Activated CD4-positive, alpha-beta T cell treated with anti-CD3 and anti-CD28 coated beads, Interleukin-2, amount 50 U/mL, for 48 hours (primary cell): ENCODE results near the gene LMTK3.
"Not testable (repeated sequence)": the region's sequence is repeated elsewhere in the genome, so short reads cannot be mapped to it uniquely, and the experiment has no call there.

Experiments used
- DNase-seq, 2 experiments: peaks; one replicate each; pipeline ENCODE4 v3.0.0-alpha.2; 2020

LMTK3 gene

DNA sequence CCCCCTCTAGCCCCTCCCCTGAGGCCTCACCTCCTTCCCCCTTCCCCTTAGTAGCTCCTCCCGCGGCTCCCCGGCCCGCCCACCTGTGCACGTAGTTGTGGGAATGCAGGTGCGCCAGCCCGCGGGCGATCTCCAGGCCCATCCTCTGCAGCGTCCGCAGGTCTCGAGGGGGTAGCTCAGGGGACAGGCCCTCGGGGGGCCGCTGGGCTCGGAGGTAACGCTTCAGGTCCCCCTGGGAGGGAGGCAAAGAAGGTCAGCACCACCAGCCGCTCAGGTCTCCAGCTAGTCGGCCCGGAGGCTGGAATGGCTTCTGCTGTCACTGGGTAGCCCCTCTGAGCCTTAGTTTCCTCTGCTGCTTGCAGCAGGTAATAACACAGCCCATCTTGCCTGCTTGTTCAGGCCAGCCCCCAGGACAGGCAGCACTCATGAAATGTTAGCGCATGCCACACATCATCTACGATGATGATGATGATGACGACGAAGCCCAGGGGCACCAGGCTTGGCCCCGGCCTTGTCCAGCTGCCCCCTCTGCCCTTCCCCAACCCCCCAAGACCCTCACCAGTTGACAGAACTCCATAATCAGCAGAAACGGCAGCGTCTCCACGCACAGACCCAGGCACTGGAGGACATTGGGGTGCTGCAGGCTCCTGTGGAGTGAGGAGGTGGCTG lies 9.2 kb downstream of the LMTK3 start:
- no peak for DNase-seq

- DNase-seq, result peak; percentile 77 to 78
Measured at GRCh38 chr19:48501494-48502349, 9.9 kb downstream of the LMTK3 start.

- no peak for DNase-seq
Measured at GRCh38 chr19:48500830-48501493, 10.7 kb downstream of the LMTK3 start.

GRCh38 chr19:48499316-48500090 lies 12.1 kb downstream of the LMTK3 start:
- DNase-seq, result no peak

DNA sequence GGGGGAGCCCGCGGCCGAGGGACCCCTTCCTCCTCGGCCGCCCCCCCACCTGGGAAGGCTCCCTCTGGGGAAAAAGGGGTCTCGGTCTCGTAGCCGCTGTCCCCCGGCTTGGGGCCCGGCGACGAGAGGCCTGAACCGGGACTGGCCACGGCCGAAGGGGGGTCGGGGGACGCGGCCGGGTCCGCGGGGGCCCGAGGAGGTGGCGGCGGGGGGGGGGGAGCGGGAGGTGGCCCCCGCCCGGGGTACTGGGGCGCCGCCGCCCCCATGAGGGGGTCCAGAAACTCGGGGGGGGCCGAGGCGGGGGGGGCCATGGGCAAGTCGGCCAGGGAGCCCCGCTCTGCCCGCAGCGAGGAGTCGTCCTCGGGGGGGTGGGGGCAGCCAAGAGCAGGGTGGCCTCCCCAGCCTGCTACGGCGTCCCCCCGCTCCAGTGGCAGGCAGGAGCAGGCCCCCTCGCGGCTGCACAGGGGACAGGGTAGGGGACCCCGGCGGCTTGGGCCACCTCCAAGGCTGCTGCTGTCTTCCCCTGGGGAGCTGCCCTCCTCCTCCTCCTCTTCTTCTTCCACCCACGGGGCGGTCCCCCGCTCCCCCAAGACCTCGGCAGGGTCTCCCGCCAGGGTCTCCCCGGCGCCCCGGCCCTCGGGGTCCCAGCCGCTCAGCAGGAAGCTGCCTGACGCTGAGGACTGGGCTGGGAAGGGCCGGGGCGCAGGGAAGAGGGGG lies 12.9 kb downstream of the LMTK3 start:
- DNase-seq, result no peak

GRCh38 chr19:48497728-48498594 lies 13.7 kb downstream of the LMTK3 start:
- no peak for DNase-seq

- no peak for DNase-seq
Measured at GRCh38 chr19:48496959-48497727, 14.5 kb downstream of the LMTK3 start.

DNA sequence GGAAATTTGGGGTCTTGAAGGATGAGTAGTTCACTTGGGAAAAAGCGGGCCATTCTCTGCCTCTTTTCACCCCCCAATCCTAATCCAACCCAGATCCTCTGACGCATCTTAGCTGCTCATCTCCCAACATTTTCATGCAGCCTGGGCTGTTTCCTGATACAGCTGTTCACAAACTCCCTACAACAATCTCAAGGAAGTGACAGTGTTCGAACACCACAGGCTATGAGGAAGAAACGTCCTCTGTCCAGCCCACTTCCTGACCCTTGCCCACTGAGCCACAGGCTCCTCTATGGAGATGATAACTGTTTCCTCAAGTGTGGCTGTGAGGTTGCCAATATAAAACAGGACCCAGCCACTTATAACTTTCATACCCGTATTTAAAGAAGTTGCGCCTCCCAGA lies 16.2 kb downstream of the LMTK3 start:
- DNase-seq, result no peak

DNA sequence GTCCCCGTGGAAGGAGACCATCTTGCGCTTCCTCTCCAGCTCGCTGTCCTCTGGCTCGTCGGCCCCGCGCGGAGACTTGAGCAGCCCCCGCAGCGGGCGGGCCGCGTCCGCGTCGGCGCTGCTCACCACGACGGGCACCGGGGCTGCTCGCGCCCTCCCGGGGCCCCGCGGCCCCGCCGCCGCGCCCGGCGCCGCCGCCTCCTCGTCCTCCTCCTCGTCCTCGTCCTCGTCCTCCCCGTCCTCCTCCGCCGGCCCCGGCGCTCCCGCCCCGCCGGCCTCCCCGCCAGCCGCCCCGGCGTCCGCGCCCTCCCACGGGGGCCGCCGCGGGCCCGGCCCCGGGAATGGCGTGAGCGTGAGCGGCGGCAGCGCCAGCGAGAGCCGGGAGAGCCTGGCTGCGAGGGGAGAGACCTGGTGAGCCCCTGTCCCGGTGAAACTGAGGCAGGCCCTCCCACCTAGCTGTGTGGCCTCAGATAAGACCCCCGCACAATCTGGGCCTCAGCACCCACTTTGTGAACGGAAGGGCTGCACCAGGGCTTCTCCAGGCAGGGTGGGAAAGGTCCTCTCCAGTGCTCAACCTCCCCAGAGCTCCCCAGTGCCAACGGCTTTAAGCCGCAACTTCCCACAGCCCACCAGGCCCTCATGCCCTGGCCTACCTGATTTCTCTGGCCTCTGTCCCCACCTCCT lies 17.8 kb downstream of the LMTK3 start:
- DNase-seq, result no peak

GRCh38 chr19:48492925-48493717 lies 18.5 kb downstream of the LMTK3 start:
- DNase-seq, result peak; percentile 83 to 86

GRCh38 chr19:48491793-48492123 lies 19.9 kb downstream of the LMTK3 start:
- no peak for DNase-seq

DNA sequence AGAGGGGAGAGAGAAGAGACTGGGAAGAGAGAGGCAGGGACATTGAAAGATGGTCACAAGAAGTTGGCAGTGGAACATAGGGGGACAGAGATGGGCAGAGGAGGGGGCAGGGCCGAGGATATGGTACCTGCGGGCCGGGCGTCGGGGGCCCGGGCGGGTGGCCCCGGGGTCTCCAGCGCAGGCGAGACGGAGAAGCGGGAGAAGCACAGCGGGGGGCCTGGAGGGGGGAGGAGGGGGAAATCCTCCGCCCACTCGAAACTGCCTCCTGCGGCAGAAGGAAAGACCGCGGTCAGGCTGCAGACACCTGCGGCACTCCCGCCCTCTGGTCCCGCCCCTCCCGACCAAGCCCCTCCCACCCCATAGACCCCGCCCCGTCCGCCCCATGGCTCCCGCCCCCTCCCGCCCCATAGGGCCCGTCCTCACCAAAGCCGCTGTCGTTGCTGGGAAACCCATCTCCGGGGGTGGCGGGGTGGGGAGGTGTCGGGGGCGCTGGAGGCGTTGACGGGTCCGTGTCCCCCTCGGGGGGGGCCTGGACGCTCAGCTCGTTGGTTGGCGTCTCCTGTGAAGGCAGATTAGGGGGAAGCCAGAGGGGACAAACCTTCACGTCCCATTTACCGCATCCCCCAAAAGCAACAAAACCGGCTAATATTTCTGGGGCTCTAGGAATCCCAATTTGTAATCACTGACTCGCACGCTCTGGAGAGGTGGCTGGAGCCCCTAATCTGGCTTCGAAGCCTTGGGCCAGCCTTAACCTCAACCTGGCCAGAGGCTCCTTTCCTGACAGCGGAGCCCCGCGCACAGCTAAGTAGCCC lies 20.4 kb downstream of the LMTK3 start:
- DNase-seq, result peak in 1 of 2 experiments; percentile 50

DNA sequence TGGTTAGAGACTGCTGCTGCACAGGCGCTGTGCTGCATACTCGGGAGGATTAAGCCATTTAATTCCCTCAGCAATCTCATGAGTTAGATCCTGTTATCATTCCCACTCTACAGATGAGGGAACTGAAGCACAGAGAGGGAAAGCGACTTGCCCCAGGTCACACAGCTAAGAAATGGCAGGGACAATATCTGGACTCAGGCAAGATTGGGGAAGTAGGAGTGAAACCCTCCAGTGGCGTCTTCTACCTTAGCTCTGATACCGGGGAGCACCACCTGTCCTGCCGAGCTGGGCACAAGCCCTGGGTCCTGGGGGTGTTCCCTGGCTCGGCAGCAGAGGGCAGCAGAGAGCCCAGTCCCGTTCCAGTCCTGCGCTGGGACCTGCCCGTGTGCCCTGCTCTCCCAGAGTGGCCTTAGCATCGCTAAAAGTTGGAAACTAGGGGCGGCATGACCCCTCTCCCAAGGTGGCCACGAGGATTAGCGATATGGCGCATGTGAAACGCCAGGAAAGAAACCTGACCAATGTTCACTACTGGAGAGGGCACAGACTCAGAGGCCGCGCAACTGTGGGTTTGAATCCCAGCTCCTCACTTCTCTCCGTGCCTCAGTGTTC lies 21.9 kb downstream of the LMTK3 start:
- DNase-seq, result peak; percentile 90 to 91

- DNase-seq, result not testable (repeated sequence)
Measured at GRCh38 chr19:48488478-48488877, 23.2 kb downstream of the LMTK3 start.

DNA sequence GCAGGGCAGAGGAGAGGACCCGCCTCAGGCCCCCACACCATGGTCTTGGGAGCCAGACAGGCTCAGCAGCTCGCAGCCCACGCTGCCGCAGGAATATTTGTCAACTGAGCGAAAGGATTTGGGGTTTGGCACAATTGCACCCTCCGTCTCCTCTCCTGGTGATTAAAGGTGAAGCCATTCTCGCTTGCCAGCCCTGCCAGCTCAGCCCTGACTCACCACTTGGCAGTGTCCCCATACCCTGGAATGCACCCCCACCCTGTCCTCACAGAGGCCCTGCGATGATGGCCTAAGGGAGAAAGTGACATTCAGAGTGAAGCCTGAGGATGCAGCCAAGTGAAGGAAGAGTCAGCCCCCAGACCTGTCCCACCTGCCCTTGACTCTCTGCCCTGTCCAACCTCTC lies 23.7 kb downstream of the LMTK3 start:
- no peak for DNase-seq

- DNase-seq, result no peak
Measured at GRCh38 chr19:48487544-48487943, 24.1 kb downstream of the LMTK3 start.

GRCh38 chr19:48486706-48487105 lies 24.9 kb downstream of the LMTK3 start:
- not testable (repeated sequence) for DNase-seq
